SIG-M5 treated with dmso at 0.1 percent for 504 hours (cell line): ENCODE data around the gene TGM2.
"Not testable (repeated sequence)": the region's sequence is repeated elsewhere in the genome, so short reads cannot be mapped to it uniquely, and the experiment has no call there.

ENCODE experiments used
- DNase-seq: peaks from one replicate; lab custom pipeline; 2025; ENCODE audit not compliant: unreplicated experiment; lab: John Stamatoyannopoulos, UW

The TGM2 gene

GRCh38 chr20:38104285-38104684, 60.8 kb downstream of the TGM2 start:
- no peak for DNase-seq

GRCh38 chr20:38102206-38102605, 62.9 kb downstream of the TGM2 start:
- not testable (repeated sequence) for DNase-seq

- no peak for DNase-seq
Observed at GRCh38 chr20:38098952-38099351, 66.1 kb downstream of the TGM2 start.

GRCh38 chr20:38095017-38095686, 69.9 kb downstream of the TGM2 start:
- DNase-seq: no peak

- DNase-seq: peak; percentile 92
Observed at GRCh38 chr20:38094373-38094891, 70.6 kb downstream of the TGM2 start.

- no peak for DNase-seq
Observed at GRCh38 chr20:38093641-38094077, 71.4 kb downstream of the TGM2 start.

GRCh38 chr20:38092915-38093314, 72.2 kb downstream of the TGM2 start:
- no peak for DNase-seq

GRCh38 chr20:38092260-38092857, 72.7 kb downstream of the TGM2 start:
- no peak for DNase-seq

- DNase-seq: no peak
Observed at GRCh38 chr20:38091441-38092216, 73.4 kb downstream of the TGM2 start.

- no peak for DNase-seq
Observed at GRCh38 chr20:38090061-38090460, 75.0 kb downstream of the TGM2 start.

GRCh38 chr20:38089500-38089899, 75.6 kb downstream of the TGM2 start:
- DNase-seq: no peak

GRCh38 chr20:38085026-38085425, 80.0 kb downstream of the TGM2 start:
- DNase-seq: no peak

GRCh38 chr20:38084425-38084951, 80.6 kb downstream of the TGM2 start:
- peak; percentile 18 for DNase-seq

GRCh38 chr20:38083338-38084048, 81.6 kb downstream of the TGM2 start:
- DNase-seq: no peak

GRCh38 chr20:38082894-38083293, 82.2 kb downstream of the TGM2 start:
- DNase-seq: no peak

GRCh38 chr20:38081575-38081974, 83.5 kb downstream of the TGM2 start:
- no peak for DNase-seq

GRCh38 chr20:38079353-38079752, 85.7 kb downstream of the TGM2 start:
- no peak for DNase-seq

GRCh38 chr20:38078084-38078483, 87.0 kb downstream of the TGM2 start:
- DNase-seq: no peak
